DMS 273 treated with DMSO at 0.1 percent for 48 hours (cell line): ENCODE measurements around the gene AR.
"Not testable (repeated sequence)": the region's sequence is repeated elsewhere in the genome, so short reads cannot be mapped to it uniquely, and the experiment has no call there.

Experiments
- DNase-seq: peaks from one replicate; lab custom pipeline; 2025; lab: John Stamatoyannopoulos, UW

Gene AR

GRCh38 chrX:67648361-67648760 is 104.5 kb downstream of the AR start:
- DNase-seq: no peak

- DNase-seq: no peak
Measured at GRCh38 chrX:67651437-67652142, 107.8 kb downstream of the AR start.

GRCh38 chrX:67652543-67652942 is 108.7 kb downstream of the AR start:
- no peak for DNase-seq

- no peak for DNase-seq
Measured at GRCh38 chrX:67654301-67654700, 110.5 kb downstream of the AR start.

- no peak for DNase-seq
Measured at GRCh38 chrX:67665583-67665982, 121.8 kb downstream of the AR start.

- not testable (repeated sequence) for DNase-seq
Measured at GRCh38 chrX:67670717-67671116, 126.9 kb downstream of the AR start.

- no peak for DNase-seq
Measured at GRCh38 chrX:67673741-67674274, 130.0 kb downstream of the AR start.

DNA sequence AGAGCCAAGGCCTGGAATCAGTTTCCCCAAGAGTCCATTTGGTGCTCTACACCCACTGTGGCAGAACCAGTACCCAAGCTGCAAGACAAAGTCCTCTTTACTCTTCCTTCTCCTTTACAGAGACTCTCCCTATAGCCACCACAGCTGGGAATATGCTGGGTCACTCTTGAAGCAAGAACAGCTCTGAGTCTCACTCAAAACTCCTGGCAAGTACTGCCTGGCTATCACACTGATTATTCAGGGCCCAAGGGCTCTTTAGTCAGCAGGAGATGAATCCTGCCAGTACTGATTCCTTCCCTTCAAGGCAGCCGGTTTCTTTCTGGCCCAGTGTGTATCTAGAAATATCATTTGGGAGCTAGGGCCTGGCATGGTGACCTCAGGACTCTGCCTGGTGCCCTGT is 130.9 kb downstream of the AR start:
- DNase-seq: no peak

GRCh38 chrX:67684136-67684535 is 140.3 kb downstream of the AR start:
- no peak for DNase-seq

DNA sequence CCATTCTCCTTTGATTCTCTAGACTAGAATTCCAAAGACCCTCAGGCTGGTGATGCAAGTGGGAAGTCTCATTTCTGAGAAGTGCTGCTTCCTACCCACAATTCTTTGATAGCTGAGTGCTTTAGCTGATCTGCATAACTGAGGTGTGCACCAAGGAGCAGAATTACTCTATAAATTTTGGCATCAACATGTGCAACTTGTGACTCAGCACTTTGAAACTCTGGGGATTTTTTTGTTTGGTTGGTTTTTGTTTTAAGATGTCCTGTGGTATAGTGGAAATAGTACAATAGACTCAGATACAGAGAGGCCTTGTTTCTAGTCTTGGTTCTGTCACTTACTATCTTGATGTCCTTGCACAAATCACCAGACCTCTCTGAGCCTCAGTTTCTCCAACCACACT is 148.4 kb downstream of the AR start:
- DNase-seq: no peak

DNA sequence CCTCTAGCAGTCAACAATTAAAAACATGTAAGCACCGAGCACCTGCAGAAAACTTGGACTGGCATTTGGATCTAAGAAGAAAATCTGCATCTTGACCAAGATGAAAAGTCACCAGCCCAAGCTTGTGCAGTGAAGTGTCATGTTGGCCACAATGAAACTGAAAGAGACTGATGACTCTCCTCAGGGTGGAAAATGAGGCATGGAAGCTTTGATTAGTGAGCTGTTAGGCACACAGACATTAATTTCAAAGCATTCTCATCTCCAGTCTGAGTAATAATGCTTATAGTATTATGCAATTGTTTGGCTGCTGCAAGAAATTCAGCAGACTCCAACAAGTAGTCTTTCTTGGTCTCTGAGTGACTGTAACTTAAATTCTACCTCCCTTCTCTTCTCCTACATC is 150.1 kb downstream of the AR start:
- DNase-seq: no peak

- DNase-seq: no peak
Measured at GRCh38 chrX:67697452-67697851, 153.6 kb downstream of the AR start.

DNA sequence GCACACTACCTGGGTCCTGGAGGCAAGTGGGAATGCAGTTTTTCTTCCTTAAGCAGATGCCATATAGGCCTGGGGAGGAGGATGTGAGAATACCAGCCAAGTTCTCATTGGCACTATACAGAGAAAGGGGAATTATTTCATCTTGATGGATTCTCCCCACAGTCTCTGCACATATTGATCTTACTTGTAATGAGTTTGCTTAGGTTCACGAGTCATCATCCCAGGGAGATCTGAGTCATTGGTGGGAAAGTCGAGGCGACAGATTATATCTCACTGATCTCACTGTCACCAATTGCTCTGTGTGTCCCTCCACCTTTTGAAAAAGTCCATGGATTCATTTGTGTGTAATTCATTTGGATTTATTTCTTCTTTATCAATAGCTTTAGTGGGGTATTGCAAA is 156.8 kb downstream of the AR start:
- DNase-seq: no peak

- DNase-seq: no peak
Measured at GRCh38 chrX:67714004-67714403, 170.2 kb downstream of the AR start.

DNA sequence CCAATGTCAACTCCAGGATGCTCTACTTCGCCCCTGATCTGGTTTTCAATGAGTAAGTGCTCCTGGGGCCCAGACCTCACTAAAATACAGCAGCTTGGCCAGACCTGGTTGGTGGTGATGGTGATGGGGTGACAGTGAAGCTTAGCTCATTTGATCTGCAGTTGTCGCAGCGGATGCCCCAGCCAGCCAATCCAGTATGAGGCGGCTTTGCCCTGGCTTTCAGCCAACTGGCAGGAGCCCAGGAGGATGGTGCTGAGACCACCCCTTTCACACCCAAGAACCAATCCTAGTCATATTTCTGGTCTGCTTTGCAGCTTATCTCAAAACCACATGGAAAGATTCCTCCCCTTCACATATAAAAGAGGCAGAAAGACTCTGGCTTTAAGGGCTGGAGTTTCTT is 173.8 kb downstream of the AR start:
- no peak for DNase-seq

- no peak for DNase-seq
Measured at GRCh38 chrX:67718926-67719325, 175.1 kb downstream of the AR start.

- no peak for DNase-seq
Measured at GRCh38 chrX:67720344-67720743, 176.5 kb downstream of the AR start.

DNA sequence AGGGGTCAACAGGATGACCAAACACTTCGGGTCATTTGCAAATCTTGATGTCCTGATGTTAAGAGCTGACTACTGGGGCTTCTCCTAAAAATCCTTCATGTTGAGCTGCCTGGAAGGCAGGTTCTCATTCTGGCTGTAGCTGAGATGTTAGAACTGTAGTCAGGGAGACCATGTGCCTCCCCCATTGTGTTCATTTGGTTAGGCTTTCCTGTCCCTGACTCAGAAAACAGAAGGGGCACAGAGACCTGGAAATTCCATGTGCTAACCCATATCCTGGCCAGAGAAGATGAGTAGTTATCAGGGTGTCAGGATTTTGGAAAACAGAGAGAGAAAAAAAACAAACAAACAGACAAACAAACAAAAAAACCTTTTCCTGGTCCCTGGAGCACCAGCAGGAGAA is 177.5 kb downstream of the AR start:
- DNase-seq: no peak

- no peak for DNase-seq
Measured at GRCh38 chrX:67723580-67724351, 179.9 kb downstream of the AR start.

DNA sequence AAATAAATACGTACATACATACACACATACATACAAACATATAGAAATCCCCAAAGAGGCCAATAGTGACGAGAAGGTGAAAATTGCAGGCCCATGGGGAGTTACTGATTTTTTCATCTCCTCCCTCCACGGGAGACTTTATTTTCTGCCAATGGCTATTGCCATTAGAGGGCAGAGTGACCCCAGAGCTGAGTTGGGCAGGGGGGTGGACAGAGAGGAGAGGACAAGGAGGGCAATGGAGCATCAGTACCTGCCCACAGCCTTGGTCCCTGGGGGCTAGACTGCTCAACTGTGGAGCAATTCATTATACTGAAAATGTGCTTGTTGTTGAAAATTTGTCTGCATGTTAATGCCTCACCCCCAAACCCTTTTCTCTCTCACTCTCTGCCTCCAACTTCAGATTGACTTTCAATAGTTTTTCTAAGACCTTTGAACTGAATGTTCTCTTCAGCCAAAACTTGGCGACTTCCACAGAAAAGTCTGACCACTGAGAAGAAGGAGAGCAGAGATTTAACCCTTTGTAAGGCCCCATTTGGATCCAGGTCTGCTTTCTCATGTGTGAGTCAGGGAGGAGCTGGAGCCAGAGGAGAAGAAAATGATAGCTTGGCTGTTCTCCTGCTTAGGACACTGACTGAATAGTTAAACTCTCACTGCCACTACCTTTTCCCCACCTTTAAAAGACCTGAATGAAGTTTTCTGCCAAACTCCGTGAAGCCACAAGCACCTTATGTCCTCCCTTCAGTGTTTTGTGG is 180.7 kb downstream of the AR start:
- DNase-seq: no peak

DNA sequence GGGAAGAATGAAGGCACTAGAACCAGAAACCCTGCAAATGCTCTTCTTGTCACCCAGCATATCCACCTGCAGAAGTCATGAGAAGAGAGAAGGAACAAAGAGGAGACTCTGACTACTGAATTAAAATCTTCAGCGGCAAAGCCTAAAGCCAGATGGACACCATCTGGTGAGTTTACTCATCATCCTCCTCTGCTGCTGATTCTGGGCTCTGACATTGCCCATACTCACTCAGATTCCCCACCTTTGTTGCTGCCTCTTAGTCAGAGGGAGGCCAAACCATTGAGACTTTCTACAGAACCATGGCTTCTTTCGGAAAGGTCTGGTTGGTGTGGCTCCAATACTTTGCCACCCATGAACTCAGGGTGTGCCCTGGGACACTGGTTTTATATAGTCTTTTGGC is 181.7 kb downstream of the AR start:
- DNase-seq: no peak

GRCh38 chrX:67726018-67726417 is 182.2 kb downstream of the AR start:
- no peak for DNase-seq

DNA sequence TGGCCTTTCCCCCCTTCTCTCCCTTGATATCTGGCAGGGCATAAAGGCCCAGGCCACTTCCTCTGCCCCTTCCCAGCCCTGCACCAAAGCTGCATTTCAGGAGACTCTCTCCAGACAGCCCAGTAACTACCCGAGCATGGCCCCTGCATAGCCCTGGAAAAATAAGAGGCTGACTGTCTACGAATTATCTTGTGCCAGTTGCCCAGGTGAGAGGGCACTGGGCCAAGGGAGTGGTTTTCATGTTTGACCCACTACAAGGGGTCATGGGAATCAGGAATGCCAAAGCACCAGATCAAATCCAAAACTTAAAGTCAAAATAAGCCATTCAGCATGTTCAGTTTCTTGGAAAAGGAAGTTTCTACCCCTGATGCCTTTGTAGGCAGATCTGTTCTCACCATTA is 183.8 kb downstream of the AR start:
- no peak for DNase-seq
